ENCODE measurements around the gene SLCO2A1.

DNA sequence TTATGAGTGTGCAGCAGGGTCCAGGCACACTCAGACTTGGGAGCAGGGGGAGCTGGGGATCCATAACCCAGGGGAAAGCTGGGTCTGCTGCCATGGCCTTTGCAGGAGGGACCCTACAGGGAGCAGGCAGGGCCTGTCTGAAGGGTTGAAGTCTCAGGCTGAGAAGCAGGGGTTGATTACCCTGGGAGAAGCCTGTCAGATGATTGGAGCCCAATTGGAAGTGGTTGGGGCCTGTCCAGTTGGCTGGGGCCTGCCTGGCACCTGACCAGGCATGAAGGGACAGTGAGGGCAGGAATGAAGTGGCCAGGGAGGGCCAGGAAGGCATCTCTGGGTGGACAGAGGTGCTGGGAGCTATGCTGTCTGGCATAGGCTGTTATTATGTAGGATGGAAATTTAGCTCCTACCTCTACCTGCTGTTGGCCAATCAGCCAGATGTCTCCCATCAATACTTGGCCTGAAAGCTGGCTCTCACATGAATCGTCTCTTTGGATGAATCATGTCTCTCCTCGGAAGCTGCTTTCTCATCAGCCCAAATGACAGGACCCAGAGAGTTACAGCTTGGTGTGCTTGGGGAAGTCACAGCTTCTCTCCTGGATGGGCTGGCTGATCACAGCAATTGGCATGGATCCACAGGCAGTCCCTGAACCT lies 27.4 kb upstream of the SLCO2A1 start:
- no peak for TF ChIP-seq EZH2 (IDR thresholded peaks at IDR 0.05; ENCODE audit: insufficient read depth, poor library complexity, severe bottlenecking)
- TF ChIP-seq EZH2phosphoT487 (IDR thresholded peaks at IDR 0.05; ENCODE audit: insufficient read depth, low read depth): no peak

Data from GM23248 (cell line).